SJSA1 (cell line): ENCODE results near the gene C12orf60. TPM values are rescaled to one million over a fixed set of nuclear protein-coding genes. Genes with fewer than 3 reads are reported as not detected.

Experiments used
- DNase-seq, 2 experiments: peaks; one replicate each; pipeline ENCODE4 v3.0.0-alpha.2; 2015 to 2020; ENCODE audit warnings: low spot score in 2 of 2, low read depth in 1 of 2
- H3K27ac ChIP-seq: fragments of 250-450 bp; sonication (Bioruptor Pico); 2 replicates; pipeline ENCODE4 v1.5.1; 2020; ENCODE audit warnings: mild to moderate bottlenecking, moderate library complexity
- H3K27me3 ChIP-seq: fragments of 250-450 bp; sonication (Bioruptor Pico); replicated peaks from 2 replicates; pipeline ENCODE4 v1.5.1; 2020; ENCODE audit warnings: mild to moderate bottlenecking, moderate library complexity
- H3K36me3 ChIP-seq: fragments of 250-450 bp; sonication (Bioruptor Pico); 2 replicates; pipeline ENCODE4 v1.5.1; 2020; ENCODE audit warnings: mild to moderate bottlenecking
- H3K4me1 ChIP-seq: fragments of 250-450 bp; sonication (Bioruptor Pico); replicated peaks from 2 replicates; pipeline ENCODE4 v1.6.1; 2021; ENCODE audit warnings: mild to moderate bottlenecking
- H3K4me3 ChIP-seq: fragments of 250-450 bp; sonication (Bioruptor Pico); 2 replicates; pipeline ENCODE4 v1.5.1; 2020; ENCODE audit warnings: mild to moderate bottlenecking
- H3K9me3 ChIP-seq: fragments of 250-450 bp; sonication (Bioruptor Pico); replicated peaks from 2 replicates; pipeline ENCODE4 v1.5.1; 2020; ENCODE audit warnings: mild to moderate bottlenecking
- total RNA-seq: library from RNA; depleted of rRNA; stranded (reverse); fragments of >200 nt; shearing (Covaris generic); gene quantifications from 2 replicates; pipeline ENCODE4 v1.2.3, GENCODE V29; 2014; rRNA removed

C12orf60 gene
- total RNA-seq, 1 experiment from 2014 or later = 1.4 TPM

GRCh38 chr12:14850929-14851663 lies 47.6 kb downstream of the C12orf60 start:
- no peak for DNase-seq
- Histone ChIP-seq H3K4me1 (peaks cover 6% of the 10 kb centered on the region), H3K27ac (no peak overlapping the region), H3K36me3 (no peaks in the 10 kb centered on the region), H3K9me3 (no peaks in the 10 kb centered on the region), H3K27me3 (no peaks in the 10 kb centered on the region), H3K4me3 (no peak overlapping the region)

- H3K27ac ChIP-seq = no peak overlapping the region
- H3K27me3 ChIP-seq = no peaks in the 10 kb centered on the region
- peaks cover 6% of the 10 kb centered on the region for H3K4me1 ChIP-seq
- no peak overlapping the region for H3K4me3 ChIP-seq
- DNase-seq = no peak
- no peaks in the 10 kb centered on the region for H3K9me3 ChIP-seq
- H3K36me3 ChIP-seq = no peaks in the 10 kb centered on the region
These were observed 49.4 kb downstream of the C12orf60 start for GRCh38 chr12:14852880-14853279.

- H3K9me3 ChIP-seq = no peaks in the 10 kb centered on the region
These were observed 50.5 kb downstream of the C12orf60 start for GRCh38 chr12:14853961-14854360.

GRCh38 chr12:14854586-14855183 lies 51.2 kb downstream of the C12orf60 start:
- Histone ChIP-seq H3K27ac (no peak overlapping the region), H3K36me3 (no peaks in the 10 kb centered on the region), H3K9me3 (no peaks in the 10 kb centered on the region; the same call in 1 of the 2 replicates), H3K4me1 (peaks cover 6% of the 10 kb centered on the region), H3K27me3 (no peaks in the 10 kb centered on the region), H3K4me3 (no peak overlapping the region)
- no peak for DNase-seq

More at GRCh38 chr12:14853961-14854360, 50.5 kb downstream of the C12orf60 start:
- Histone ChIP-seq H3K27ac (no peak overlapping the region), H3K36me3 (no peaks in the 10 kb centered on the region), H3K4me3 (no peak overlapping the region), H3K27me3 (no peaks in the 10 kb centered on the region), H3K4me1 (peaks cover 6% of the 10 kb centered on the region)
- DNase-seq = no peak

- no peaks in the 10 kb centered on the region; the same call in 1 of the 2 replicates for H3K9me3 ChIP-seq
- H3K4me3 ChIP-seq = no peak overlapping the region
- no peak for DNase-seq
- H3K27me3 ChIP-seq = no peaks in the 10 kb centered on the region
- H3K4me1 ChIP-seq = peaks cover 6% of the 10 kb centered on the region
- H3K36me3 ChIP-seq = no peaks in the 10 kb centered on the region
- no peak overlapping the region for H3K27ac ChIP-seq
These were observed 55.0 kb downstream of the C12orf60 start for GRCh38 chr12:14858513-14858912.

- no peak overlapping the region for H3K4me3 ChIP-seq
- H3K9me3 ChIP-seq = no peaks in the 10 kb centered on the region; the same call in 1 of the 2 replicates
- no peak overlapping the region for H3K27ac ChIP-seq
- no peaks in the 10 kb centered on the region for H3K4me1 ChIP-seq
- no peaks in the 10 kb centered on the region for H3K27me3 ChIP-seq
- no peak for DNase-seq
- no peaks in the 10 kb centered on the region for H3K36me3 ChIP-seq
These were observed 57.0 kb downstream of the C12orf60 start for GRCh38 chr12:14860490-14860889.

GRCh38 chr12:14868916-14869506 lies 65.5 kb downstream of the C12orf60 start:
- Histone ChIP-seq H3K9me3 (no peaks in the 10 kb centered on the region), H3K4me1 (no peaks in the 10 kb centered on the region), H3K27ac (no peak overlapping the region), H3K27me3 (no peaks in the 10 kb centered on the region), H3K4me3 (no peak overlapping the region), H3K36me3 (no peaks in the 10 kb centered on the region)
- no peak for DNase-seq

- H3K9me3 ChIP-seq = no peaks in the 10 kb centered on the region
- no peaks in the 10 kb centered on the region for H3K4me1 ChIP-seq
- H3K27ac ChIP-seq = no peak overlapping the region
- H3K27me3 ChIP-seq = no peaks in the 10 kb centered on the region
- H3K36me3 ChIP-seq = no peaks in the 10 kb centered on the region
- DNase-seq = no peak
- no peak overlapping the region for H3K4me3 ChIP-seq
These were observed 67.8 kb downstream of the C12orf60 start for GRCh38 chr12:14871247-14871646.

GRCh38 chr12:14871886-14872285 lies 68.4 kb downstream of the C12orf60 start:
- H3K36me3 ChIP-seq = no peaks in the 10 kb centered on the region
- DNase-seq = no peak
- no peaks in the 10 kb centered on the region for H3K4me1 ChIP-seq
- H3K27me3 ChIP-seq = no peaks in the 10 kb centered on the region
- H3K9me3 ChIP-seq = no peaks in the 10 kb centered on the region
- H3K4me3 ChIP-seq = no peak overlapping the region
- no peak overlapping the region for H3K27ac ChIP-seq

GRCh38 chr12:14873440-14874185 lies 70.1 kb downstream of the C12orf60 start:
- no peaks in the 10 kb centered on the region for H3K36me3 ChIP-seq
- no peak overlapping the region for H3K27ac ChIP-seq
- DNase-seq = no peak
- no peak overlapping the region for H3K4me3 ChIP-seq
- H3K4me1 ChIP-seq = no peaks in the 10 kb centered on the region
- no peaks in the 10 kb centered on the region for H3K9me3 ChIP-seq
- no peaks in the 10 kb centered on the region for H3K27me3 ChIP-seq

Other genes with a start within 250 kb of the C12orf60 start
- not detected in 2 replicates for gene PLBD1, start 235.8 kb upstream of the C12orf60 start, total RNA-seq
- not detected in 2 replicates for gene GUCY2C, start 107.1 kb upstream of the C12orf60 start, total RNA-seq
- gene WBP11, start 192 bp upstream of the C12orf60 start, total RNA-seq = 10.2 and 18.5 TPM in 2 replicates
- gene SMCO3, start 10.5 kb downstream of the C12orf60 start, total RNA-seq = 0.16 TPM in 1 of 2 replicates, not detected in the other
- gene ART4, start 39.9 kb downstream of the C12orf60 start, total RNA-seq = 0.03 and 0.08 TPM in 2 replicates
- gene MGP, start 82.2 kb downstream of the C12orf60 start, total RNA-seq = not detected in 2 replicates
- gene ERP27, start 134.9 kb downstream of the C12orf60 start, total RNA-seq = not detected in 2 replicates
- 50.8 TPM in 2 replicates for gene ARHGDIB, start 157.9 kb downstream of the C12orf60 start, total RNA-seq
- gene PDE6H, start 169.4 kb downstream of the C12orf60 start, total RNA-seq = not detected in 2 replicates